Adipocyte (in vitro differentiated cells): ENCODE results near the gene ATP8B2.
"Not testable (repeated sequence)": the region's sequence is repeated elsewhere in the genome, so short reads cannot be mapped to it uniquely, and the experiment has no call there.

Experiments
- DNase-seq: peaks from one replicate; pipeline ENCODE4 v3.0.0-alpha.2; 2015; ENCODE audit warnings: low read depth
- H3K27me3 ChIP-seq: replicated peaks from 2 replicates; pipeline ENCODE4 v1.7.0; 2013; ENCODE audit warnings: mild to moderate bottlenecking, low read length, moderate library complexity; ENCODE audit not compliant: control insufficient read depth, insufficient read depth
- H3K36me3 ChIP-seq: 2 replicates; pipeline ENCODE4 v1.7.0; 2013; ENCODE audit warnings: low read length, mild to moderate bottlenecking, moderate library complexity; ENCODE audit not compliant: control insufficient read depth, insufficient read depth, severe bottlenecking
- H3K4me1 ChIP-seq: 2 replicates; pipeline ENCODE4 v1.7.0; 2013; ENCODE audit warnings: mild to moderate bottlenecking, low read length, moderate library complexity; ENCODE audit not compliant: control insufficient read depth, insufficient read depth
- H3K4me3 ChIP-seq: 2 replicates; pipeline ENCODE4 v1.7.0; 2013; ENCODE audit warnings: mild to moderate bottlenecking, low read length, moderate library complexity
- H3K9ac ChIP-seq: 2 replicates; pipeline ENCODE4 v1.7.0; 2013; ENCODE audit warnings: mild to moderate bottlenecking, low read length, moderate library complexity
- H3K9me3 ChIP-seq: 2 replicates; pipeline ENCODE4 v1.7.0; 2013; ENCODE audit warnings: mild to moderate bottlenecking, low read length, moderate library complexity; ENCODE audit not compliant: control insufficient read depth

Gene ATP8B2

DNA sequence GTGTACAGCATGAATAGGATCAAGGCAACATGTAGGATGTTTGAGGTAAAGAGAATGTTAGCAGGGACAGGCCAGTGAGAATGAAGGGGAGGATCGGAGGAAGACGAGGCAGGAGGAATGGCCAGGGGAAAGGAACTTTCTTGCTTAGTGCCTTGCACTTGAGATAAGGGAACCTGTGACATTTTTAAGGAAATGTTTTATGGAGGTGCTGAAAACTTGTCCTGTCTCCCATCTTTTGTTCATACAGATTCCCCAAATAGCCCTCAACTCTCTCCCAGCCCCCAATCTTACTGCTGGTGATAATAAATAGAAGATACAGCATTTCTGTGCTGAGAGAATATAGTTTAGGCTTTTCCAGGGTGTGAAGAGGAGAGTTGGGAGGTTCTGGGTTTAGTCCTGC is 13.6 kb downstream of the ATP8B2 start:
- Histone ChIP-seq H3K9ac (no peak overlapping the region), H3K4me3 (no peak overlapping the region), H3K27me3 (no peaks in the 10 kb centered on the region), H3K9me3 (no peaks in the 10 kb centered on the region), H3K36me3 (peaks cover 79% of the 10 kb centered on the region), H3K4me1 (peaks cover 11% of the 10 kb centered on the region)
- no peak for DNase-seq

DNA sequence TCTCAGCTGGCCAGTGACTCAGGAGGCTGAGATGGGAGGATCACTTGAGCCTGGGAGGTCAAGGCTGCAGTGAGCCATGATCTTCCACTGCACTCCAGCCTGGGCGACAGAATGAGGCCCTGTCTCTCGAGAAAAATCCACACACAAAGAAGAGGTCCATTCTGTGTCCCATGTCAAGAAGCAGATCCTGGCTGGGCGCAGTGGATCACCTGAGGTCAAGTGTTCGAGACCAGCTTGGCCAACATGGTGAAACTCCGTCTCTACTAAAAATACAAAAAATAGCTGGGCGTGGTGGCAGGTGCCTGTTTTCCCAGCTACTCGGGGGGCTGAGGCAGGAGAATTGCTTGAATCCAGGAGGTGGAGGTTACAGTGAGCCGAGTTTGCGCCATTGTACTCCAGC is 16.0 kb downstream of the ATP8B2 start:
- not testable (repeated sequence) for DNase-seq, H3K9me3 ChIP-seq, H3K4me1 ChIP-seq, H3K4me3 ChIP-seq, H3K9ac ChIP-seq, H3K27me3 ChIP-seq
- H3K36me3 ChIP-seq: peaks cover 94% of the 10 kb centered on the region

DNA sequence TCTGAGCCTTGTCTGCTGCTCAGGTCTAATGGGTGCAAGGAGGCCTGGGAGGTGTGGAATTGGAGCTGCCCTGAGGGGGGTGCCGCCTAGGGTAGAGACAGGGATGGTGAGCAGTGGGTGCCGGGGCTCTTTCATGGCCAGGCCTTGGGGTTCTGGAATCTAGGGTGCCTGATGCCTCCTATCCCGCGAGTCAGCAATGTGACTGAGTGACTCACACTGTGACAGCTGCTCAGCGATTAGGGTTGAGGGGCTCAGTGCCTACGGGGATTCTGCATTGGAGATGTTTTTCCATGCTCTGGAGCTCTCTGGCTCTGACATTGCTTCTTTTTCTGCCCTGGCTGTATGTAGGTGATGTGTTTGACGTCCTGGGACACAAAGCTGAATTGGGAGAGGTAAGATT is 16.8 kb downstream of the ATP8B2 start:
- peaks cover 98% of the 10 kb centered on the region for H3K36me3 ChIP-seq
- H3K27me3 ChIP-seq: no peaks in the 10 kb centered on the region
- H3K9ac ChIP-seq: no peak overlapping the region
- no peak overlapping the region for H3K4me3 ChIP-seq
- DNase-seq: no peak
- no peaks in the 10 kb centered on the region for H3K4me1 ChIP-seq
- H3K9me3 ChIP-seq: no peaks in the 10 kb centered on the region

DNA sequence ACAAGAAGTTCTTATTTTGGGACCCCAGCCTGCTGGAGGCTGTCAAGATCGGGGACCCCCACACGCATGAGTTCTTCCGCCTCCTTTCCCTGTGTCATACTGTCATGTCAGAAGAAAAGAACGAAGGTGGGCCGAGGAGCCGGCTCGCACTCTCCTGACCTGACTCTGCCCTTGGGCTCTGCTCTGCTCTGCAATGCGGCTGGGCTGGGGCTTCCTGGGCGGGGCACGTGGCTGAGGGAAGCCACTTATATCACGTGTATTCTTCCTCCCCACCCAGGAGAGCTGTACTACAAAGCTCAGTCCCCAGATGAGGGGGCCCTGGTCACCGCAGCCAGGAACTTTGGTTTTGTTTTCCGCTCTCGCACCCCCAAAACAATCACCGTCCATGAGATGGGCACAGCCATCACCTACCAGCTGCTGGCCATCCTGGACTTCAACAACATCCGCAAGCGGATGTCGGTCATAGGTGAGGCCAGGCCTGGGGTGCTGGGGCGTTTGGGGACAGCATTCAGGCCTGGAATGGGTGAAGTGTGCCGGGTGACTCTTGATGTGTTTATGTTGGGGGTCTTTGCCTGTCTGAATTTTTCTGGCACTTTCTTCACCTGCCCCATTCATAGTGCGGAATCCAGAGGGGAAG is 17.6 kb downstream of the ATP8B2 start:
- no peaks in the 10 kb centered on the region for H3K9me3 ChIP-seq
- no peaks in the 10 kb centered on the region for H3K27me3 ChIP-seq
- H3K4me3 ChIP-seq: no peak overlapping the region
- no peak overlapping the region for H3K9ac ChIP-seq
- DNase-seq: no peak
- H3K4me1 ChIP-seq: no peaks in the 10 kb centered on the region
- H3K36me3 ChIP-seq: peaks cover 94% of the 10 kb centered on the region

DNA sequence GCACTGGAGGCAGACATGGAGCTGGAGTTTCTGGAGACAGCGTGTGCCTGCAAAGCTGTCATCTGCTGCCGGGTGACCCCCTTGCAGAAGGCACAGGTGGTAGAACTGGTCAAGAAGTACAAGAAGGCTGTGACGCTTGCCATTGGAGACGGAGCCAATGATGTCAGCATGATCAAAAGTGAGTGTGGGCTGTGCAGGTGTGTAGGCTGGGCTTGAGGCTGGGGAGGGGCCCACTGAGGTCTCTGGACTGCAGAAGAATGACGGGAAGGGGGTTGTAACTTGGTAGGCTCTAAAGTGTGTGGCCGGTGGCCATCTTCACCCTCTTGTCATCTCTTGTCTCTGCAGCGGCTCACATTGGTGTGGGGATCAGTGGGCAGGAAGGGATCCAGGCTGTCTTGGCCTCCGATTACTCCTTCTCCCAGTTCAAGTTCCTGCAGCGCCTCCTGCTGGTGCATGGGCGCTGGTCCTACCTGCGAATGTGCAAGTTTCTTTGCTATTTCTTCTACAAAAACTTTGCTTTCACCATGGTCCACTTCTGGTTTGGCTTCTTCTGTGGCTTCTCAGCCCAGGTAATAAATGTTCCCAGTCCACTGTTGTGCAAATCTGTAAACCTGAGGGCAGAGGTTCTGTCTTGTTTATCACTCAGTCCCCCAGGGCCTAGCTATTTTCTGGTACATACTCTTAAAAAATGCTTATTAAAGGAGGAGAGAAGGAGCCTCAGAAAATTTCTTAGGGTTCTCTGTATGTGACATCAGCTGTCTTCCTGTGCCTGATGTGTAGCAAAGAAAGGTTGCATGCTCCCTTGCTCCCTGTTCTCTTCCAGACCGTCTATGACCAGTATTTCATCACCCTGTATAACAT is 19.9 kb downstream of the ATP8B2 start:
- Histone ChIP-seq H3K9ac (no peak overlapping the region), H3K27me3 (no peaks in the 10 kb centered on the region), H3K9me3 (no peaks in the 10 kb centered on the region), H3K4me3 (no peak overlapping the region), H3K36me3 (peaks cover 89% of the 10 kb centered on the region), H3K4me1 (no peaks in the 10 kb centered on the region)
- DNase-seq: peak; percentile 62

DNA sequence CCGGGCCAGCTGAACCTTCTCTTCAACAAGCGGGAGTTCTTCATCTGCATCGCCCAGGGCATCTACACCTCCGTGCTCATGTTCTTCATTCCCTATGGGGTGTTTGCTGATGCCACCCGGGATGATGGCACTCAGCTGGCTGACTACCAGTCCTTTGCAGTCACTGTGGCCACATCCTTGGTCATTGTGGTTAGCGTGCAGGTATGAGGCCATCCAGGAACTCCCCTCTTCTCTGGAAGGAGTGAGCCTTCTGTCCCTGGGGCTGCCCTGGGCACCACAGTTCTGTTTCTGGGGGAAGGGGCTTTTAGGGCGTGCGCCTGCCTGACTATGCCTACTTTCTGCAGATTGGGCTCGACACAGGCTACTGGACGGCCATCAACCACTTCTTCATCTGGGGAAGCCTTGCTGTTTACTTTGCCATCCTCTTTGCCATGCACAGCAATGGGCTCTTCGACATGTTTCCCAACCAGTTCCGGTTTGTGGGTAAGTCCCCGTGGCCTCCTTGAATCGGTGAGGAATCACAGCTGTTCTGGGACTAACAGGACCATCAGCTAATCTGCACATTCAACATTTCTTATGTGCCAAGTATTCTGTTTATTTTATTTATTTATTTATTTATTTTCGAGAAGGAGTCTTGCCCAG is 21.1 kb downstream of the ATP8B2 start:
- Histone ChIP-seq H3K4me1 (no peaks in the 10 kb centered on the region), H3K9ac (no peak overlapping the region), H3K27me3 (no peaks in the 10 kb centered on the region), H3K9me3 (no peaks in the 10 kb centered on the region), H3K4me3 (no peak overlapping the region), H3K36me3 (peaks cover 77% of the 10 kb centered on the region)
- DNase-seq: no peak

DNA sequence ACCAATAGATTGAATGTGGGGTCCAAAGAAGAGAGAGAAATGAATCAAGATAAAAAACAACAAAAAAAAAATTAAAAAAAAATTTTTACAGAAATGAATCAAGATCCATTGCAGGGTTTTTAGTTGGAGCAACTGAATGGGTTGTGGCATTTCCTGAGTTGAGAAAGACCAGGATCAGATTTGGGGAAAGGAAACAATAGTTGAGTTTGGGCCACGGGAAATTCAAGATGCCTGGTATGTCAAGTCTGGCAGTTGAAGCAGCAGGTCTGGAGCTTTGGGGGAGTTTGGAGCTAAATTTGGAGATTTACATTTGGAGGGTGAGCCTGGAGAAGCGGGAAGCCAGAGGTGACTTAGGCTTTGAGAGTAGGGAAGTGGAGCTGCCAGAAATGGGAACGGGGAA is 22.6 kb downstream of the ATP8B2 start:
- H3K9me3 ChIP-seq: no peaks in the 10 kb centered on the region

DNA sequence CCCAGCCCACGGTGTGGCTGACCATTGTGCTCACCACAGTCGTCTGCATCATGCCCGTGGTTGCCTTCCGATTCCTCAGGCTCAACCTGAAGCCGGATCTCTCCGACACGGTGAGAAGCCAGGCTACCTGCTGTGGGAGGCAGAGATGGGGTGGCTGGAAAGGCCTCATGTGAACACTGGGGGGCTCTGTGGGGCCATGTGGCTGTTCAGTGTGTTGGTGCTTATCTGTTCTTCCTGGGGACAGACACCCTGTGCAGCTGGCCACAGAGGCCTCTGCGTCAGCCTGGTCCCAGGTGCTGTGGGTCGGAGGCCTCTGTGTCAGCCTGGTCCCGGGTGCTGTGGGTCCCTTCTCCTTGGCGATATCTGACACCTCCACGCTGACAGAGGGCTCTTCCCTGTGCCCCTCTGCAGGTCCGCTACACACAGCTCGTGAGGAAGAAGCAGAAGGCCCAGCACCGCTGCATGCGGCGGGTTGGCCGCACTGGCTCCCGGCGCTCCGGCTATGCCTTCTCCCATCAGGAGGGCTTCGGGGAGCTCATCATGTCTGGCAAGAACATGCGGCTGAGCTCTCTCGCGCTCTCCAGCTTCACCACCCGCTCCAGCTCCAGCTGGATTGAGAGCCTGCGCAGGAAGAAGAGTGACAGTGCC is 23.2 kb downstream of the ATP8B2 start:
- H3K27me3 ChIP-seq: no peaks in the 10 kb centered on the region
- no peaks in the 10 kb centered on the region for H3K9me3 ChIP-seq
- no peak for DNase-seq
- no peak overlapping the region for H3K4me3 ChIP-seq
- H3K36me3 ChIP-seq: peaks cover 56% of the 10 kb centered on the region
- no peak overlapping the region for H3K9ac ChIP-seq
- peaks cover 12% of the 10 kb centered on the region for H3K4me1 ChIP-seq

More for the DNA sequence above, 22.6 kb downstream of the ATP8B2 start:
- no peak overlapping the region for H3K9ac ChIP-seq
- H3K4me1 ChIP-seq: peaks cover 8% of the 10 kb centered on the region
- H3K36me3 ChIP-seq: peaks cover 62% of the 10 kb centered on the region
- no peaks in the 10 kb centered on the region for H3K27me3 ChIP-seq
- no peak overlapping the region for H3K4me3 ChIP-seq
- no peak for DNase-seq

DNA sequence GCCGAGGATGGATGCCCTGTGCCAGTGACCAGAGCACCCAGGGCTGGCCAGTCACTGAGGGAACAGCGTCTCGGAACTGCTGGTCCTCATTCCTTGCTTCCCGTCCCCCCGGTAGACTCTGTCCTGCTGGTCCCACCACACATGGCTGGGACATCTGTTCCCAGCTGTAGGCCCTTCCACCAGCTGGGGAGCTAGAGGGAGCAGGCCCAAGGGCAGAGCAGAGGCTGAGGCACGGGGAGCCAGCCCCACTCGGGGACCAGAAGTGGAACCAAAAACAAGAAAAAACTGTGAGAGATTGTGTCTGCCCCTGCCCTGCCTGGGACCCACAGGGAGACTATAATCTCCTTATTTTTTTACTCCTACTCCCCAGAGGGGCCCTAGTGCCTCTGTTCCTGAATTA is 23.8 kb downstream of the ATP8B2 start:
- Histone ChIP-seq H3K9ac (no peak overlapping the region), H3K36me3 (peaks cover 50% of the 10 kb centered on the region), H3K27me3 (no peaks in the 10 kb centered on the region), H3K4me1 (peaks cover 18% of the 10 kb centered on the region), H3K4me3 (no peak overlapping the region), H3K9me3 (no peaks in the 10 kb centered on the region)
- no peak for DNase-seq

DNA sequence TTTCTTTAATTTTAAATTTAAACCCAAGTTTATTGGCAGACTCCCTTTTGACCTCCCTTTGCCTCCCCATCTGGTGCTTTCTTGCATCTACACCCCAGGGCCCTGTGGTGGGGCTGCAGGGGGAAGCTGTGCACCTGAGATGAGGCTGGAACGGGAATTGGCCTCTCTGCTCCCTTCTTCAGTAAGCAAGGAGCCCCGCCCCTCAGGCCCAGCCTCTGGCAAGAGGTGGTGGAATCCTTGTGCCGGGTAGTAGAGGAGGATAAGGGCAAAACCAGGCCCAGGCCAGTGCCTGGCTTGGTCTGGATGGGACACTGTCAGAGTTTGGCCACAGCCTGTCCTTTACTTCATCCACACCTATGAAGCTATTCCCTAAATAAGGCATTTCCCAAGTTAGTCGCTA is 25.1 kb downstream of the ATP8B2 start:
- H3K4me3 ChIP-seq: no peak overlapping the region
- H3K9ac ChIP-seq: no peak overlapping the region
- peaks cover 21% of the 10 kb centered on the region for H3K4me1 ChIP-seq
- H3K36me3 ChIP-seq: peaks cover 38% of the 10 kb centered on the region
- H3K9me3 ChIP-seq: no peaks in the 10 kb centered on the region
- no peak for DNase-seq
- H3K27me3 ChIP-seq: no peaks in the 10 kb centered on the region
